ENCODE data around the gene ELP2. TPM values are rescaled to one million over a fixed set of nuclear protein-coding genes. Genes with fewer than 3 reads are reported as not detected.

Gene ELP2
- total and polyA plus RNA-seq, 2 experiments from 2014 or later = 54.3 to 63.8 TPM

DNA sequence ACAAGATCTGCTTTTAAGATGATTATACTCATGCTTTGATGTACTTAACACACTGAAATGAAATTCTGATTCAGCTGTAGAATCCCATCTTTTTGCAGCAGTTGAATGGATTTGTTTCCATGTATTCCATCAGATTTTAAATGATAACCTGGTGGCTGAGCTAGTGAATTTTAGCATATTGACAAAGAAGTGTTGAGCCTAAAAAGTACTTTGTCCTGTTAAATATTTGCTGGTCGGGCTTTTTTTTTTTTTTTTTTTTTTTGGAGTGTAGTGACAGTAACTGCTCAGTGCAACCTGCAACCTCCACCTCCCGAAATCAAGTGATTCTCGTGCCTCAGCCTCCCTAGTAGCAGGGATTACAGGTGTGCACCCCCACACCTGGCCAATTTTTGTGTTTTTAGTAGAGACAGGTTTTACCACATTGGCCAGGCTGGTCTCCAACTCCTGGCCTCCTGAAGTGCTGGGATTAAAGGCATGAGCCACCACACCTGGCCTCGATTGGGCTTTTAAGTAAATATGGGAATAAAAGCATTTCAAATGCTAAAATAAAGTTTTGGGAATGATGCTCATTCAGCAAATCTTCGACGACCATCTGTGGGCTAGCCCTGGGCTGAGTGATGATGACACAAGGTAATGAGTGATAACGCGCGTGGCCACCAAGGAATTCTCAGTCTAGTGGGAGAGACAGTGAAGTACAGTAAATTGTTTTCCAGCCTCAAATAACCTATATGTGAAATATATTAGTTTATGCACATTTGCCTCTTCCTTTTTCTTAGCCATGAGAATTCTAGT lies 2.2 kb downstream of the ELP2 start:
- Histone ChIP-seq H3K27ac (no peak overlapping the region), H3K4me2 (peak overlapping the region; percentile 93), H4K20me1 (ENCODE audit: insufficient read depth, poor library complexity, severe bottlenecking) (peaks cover 20% of the 10 kb centered on the region), H3K79me2 (peaks cover 79% of the 10 kb centered on the region), H3K9me2 (replicated peaks; ENCODE audit: insufficient read depth) (no peaks in the 10 kb centered on the region), H3K27me3 (no peaks in the 10 kb centered on the region), H2AFZ (no peak overlapping the region), H3K9me3 (ENCODE audit: low read depth) (no peaks in the 10 kb centered on the region), H3K36me3 (replicated peaks; ENCODE audit: insufficient read depth, low read depth) (no peaks in the 10 kb centered on the region), H3K4me3 (no peak overlapping the region), H3K4me1 (ENCODE audit: insufficient read depth) (peaks cover 22% of the 10 kb centered on the region)
- 90% methylated on average over 9 of the region's 9 CpGs for WGBS (ENCODE audit: low lambda C conversion rate, missing lambda C conversion rate)
- DNase-seq (ENCODE audit: low spot score) = no peak
- TF ChIP-seq EZH2 (IDR thresholded peaks at IDR 0.05; ENCODE audit: borderline replicate concordance) = no peak
- TF ChIP-seq, protein P1, sequence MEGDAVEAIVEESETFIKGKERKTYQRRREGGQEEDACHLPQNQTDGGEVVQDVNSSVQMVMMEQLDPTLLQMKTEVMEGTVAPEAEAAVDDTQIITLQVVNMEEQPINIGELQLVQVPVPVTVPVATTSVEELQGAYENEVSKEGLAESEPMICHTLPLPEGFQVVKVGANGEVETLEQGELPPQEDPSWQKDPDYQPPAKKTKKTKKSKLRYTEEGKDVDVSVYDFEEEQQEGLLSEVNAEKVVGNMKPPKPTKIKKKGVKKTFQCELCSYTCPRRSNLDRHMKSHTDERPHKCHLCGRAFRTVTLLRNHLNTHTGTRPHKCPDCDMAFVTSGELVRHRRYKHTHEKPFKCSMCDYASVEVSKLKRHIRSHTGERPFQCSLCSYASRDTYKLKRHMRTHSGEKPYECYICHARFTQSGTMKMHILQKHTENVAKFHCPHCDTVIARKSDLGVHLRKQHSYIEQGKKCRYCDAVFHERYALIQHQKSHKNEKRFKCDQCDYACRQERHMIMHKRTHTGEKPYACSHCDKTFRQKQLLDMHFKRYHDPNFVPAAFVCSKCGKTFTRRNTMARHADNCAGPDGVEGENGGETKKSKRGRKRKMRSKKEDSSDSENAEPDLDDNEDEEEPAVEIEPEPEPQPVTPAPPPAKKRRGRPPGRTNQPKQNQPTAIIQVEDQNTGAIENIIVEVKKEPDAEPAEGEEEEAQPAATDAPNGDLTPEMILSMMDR (IDR thresholded peaks at IDR 0.05; ENCODE audit: poor library complexity) = no peak
- TF ChIP-seq EZH2phosphoT487 (IDR thresholded peaks at IDR 0.05; ENCODE audit: low read depth, severe bottlenecking, unreplicated experiment) = no peak

DNA sequence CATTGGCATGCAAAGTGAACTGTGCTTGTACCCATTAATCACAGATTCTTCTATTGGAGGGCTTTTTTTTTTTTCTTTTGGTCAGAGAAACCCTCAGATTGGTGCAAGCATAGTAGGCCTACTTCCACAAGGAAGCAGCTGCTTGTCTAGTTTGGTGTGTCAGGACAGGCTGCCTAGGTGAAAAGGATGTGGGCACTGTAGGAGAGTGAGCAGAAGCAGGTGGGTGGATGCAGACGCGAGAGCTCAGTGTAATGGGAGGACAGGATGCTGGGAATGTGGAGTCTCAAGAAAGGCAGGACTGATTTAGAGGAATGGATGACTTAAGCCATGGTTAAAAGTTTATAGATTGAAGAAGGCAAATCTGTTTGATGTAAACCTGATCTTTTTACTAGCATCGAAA lies 3.1 kb downstream of the ELP2 start:
- Histone ChIP-seq H2AFZ (no peak overlapping the region), H3K79me2 (peaks cover 71% of the 10 kb centered on the region), H3K4me3 (no peak overlapping the region), H3K4me2 (no peak overlapping the region), H3K27me3 (no peaks in the 10 kb centered on the region), H3K9me2 (replicated peaks; ENCODE audit: insufficient read depth) (no peaks in the 10 kb centered on the region), H4K20me1 (ENCODE audit: insufficient read depth, poor library complexity, severe bottlenecking) (peaks cover 17% of the 10 kb centered on the region), H3K36me3 (replicated peaks; ENCODE audit: insufficient read depth, low read depth) (no peaks in the 10 kb centered on the region), H3K4me1 (ENCODE audit: insufficient read depth) (peaks cover 15% of the 10 kb centered on the region), H3K27ac (no peak overlapping the region), H3K9me3 (ENCODE audit: low read depth) (no peaks in the 10 kb centered on the region)
- TF ChIP-seq EZH2phosphoT487 (IDR thresholded peaks at IDR 0.05; ENCODE audit: low read depth, severe bottlenecking, unreplicated experiment) (no peak), EZH2 (IDR thresholded peaks at IDR 0.05; ENCODE audit: borderline replicate concordance) (no peak)
- TF ChIP-seq, protein P1 (IDR thresholded peaks at IDR 0.05; ENCODE audit: poor library complexity) = no peak
- WGBS (ENCODE audit: low lambda C conversion rate, missing lambda C conversion rate) = 89% methylated on average over 3 of the region's 3 CpGs
- DNase-seq (ENCODE audit: low spot score) = no peak

DNA sequence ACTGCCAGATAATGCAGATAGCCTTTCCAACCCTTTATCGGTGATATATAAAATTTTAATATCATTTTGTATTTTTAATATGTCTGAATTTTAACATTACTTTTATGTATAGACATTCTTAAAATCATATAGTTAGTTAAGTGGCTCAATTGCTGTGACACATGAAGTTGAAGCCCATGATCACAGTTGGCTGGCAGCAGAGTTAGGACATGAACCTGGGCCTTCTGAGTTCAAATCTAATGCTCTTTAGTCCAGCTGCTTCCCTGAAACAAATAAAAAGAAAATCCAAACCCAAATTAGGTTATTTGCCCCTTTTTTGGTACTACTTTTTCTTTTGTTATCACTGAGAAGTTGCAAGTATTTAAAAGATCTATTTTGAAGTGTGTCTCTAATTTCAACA lies 5.6 kb downstream of the ELP2 start:
- no peak for DNase-seq (ENCODE audit: low spot score)
- no peaks in the 10 kb centered on the region for H3K9me3 ChIP-seq (ENCODE audit: low read depth)
- no peak overlapping the region for H3K27ac ChIP-seq
- peaks cover 65% of the 10 kb centered on the region for H3K79me2 ChIP-seq
- H3K4me3 ChIP-seq = no peak overlapping the region
- no peak overlapping the region for H3K4me2 ChIP-seq
- no peaks in the 10 kb centered on the region for H3K27me3 ChIP-seq
- H2AFZ ChIP-seq = no peak overlapping the region
- H3K4me1 ChIP-seq (ENCODE audit: insufficient read depth) = peaks cover 9% of the 10 kb centered on the region
- no peaks in the 10 kb centered on the region for H3K9me2 ChIP-seq (replicated peaks; ENCODE audit: insufficient read depth)
- TF ChIP-seq, protein P1 (IDR thresholded peaks at IDR 0.05; ENCODE audit: poor library complexity) = no peak
- WGBS (ENCODE audit: low lambda C conversion rate, missing lambda C conversion rate) = 96% methylated on average over 1 of the region's 1 CpG
- peaks cover 12% of the 10 kb centered on the region for H4K20me1 ChIP-seq (ENCODE audit: insufficient read depth, poor library complexity, severe bottlenecking)
- H3K36me3 ChIP-seq (replicated peaks; ENCODE audit: insufficient read depth, low read depth) = peaks cover 3% of the 10 kb centered on the region

Data from hepatocyte (in vitro differentiated cells).